HG02884 (cell line): ENCODE data around the gene KCNMB2.
"Not testable (repeated sequence)": the region's sequence is repeated elsewhere in the genome, so short reads cannot be mapped to it uniquely, and the experiment has no call there.

ENCODE experiments used
- ATAC-seq: cut with Tn5 transposase; IDR thresholded peaks from one replicate; pipeline ENCODE4 v1.9.1; 2021; ENCODE audit warnings: mild to moderate bottlenecking, moderate library complexity; ENCODE audit not compliant: unreplicated experiment

The KCNMB2 gene

GRCh38 chr3:178849199-178849910, 313.1 kb downstream of the KCNMB2 start:
- no peak for ATAC-seq

GRCh38 chr3:178850450-178851190, 314.4 kb downstream of the KCNMB2 start:
- no peak for ATAC-seq

DNA sequence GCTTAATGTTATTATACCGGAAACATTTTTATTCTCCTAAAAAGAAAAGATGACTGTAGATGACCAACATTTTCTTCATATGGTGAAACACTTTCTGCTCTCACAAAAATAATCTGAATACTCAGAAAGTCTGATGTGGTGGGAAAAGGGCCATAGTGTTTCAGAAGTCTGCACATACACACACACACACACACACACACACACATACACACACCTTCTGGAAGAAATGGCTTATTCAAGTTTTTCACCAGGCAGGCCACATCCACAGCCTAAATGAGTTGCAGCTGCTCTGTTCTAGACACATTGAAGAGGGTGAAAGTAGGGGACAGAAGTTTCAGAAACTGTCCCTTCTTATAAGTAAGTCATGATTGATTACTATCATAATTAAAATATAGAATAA, 315.3 kb downstream of the KCNMB2 start:
- ATAC-seq = no peak

DNA sequence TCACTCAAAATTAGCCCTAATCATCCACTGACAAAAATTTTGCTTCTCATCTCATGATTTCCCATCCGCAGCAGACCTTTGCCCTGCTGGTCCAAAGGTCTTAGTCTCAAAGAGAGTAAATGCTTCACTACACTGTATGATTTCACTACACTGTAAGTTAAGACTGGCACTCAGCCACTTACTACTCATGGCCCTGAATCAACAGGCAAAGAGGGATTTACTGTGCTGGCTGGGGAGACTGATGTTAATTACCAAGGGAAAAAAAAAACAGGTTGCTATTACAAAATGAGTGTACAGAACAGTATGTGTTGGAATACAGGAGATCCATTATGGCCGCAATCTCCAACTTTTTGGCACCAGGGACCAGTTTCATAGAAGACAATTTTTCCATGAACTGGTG, 320.6 kb downstream of the KCNMB2 start:
- ATAC-seq = no peak

DNA sequence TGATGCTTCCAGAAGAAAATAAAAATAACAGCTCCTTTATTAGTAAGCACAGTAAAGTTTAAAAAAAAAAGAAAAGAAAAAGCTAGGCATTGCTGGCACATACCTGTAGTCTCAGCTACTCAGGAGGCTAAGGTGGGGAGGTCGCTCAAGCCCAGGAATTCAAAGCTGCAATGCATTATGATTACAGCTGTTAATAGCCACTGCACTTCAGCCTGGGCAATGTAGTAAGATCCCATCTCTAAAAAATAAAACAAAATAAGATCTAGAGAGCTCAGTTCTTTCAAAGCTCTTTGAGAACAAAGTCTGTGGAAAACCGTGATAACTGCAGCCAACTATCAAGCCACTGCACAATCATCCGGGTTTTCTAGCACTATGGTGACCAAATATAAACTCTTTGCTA, 323.1 kb downstream of the KCNMB2 start:
- ATAC-seq = no peak

DNA sequence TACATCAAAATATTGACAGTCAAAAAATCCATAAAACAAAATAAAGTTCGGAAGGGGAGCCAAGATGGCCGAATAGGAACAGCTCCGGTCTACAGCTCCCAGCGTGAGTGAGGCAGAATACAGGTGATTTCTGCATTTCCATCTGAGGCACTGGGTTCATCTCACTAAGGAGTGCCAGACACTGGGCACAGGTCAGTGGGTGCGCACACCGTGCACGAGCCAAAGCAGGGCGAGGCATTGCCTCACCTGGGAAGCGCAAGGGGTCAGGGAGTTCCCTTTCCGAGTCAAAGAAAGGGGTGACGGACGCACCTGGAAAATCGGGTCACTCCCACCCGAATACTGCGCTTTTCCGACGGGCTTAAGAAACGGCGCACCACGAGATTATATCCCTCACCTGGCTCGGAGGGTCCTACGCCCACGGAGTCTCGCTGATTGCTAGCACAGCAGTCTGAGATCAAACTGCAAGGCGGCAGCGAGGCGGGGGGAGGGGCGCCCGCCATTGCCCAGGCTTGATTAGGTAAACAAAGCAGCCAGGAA, 323.7 kb downstream of the KCNMB2 start:
- ATAC-seq = not testable (repeated sequence)

GRCh38 chr3:178868681-178869080, 332.4 kb downstream of the KCNMB2 start:
- no peak for ATAC-seq

GRCh38 chr3:178870085-178870484, 333.8 kb downstream of the KCNMB2 start:
- ATAC-seq = no peak

DNA sequence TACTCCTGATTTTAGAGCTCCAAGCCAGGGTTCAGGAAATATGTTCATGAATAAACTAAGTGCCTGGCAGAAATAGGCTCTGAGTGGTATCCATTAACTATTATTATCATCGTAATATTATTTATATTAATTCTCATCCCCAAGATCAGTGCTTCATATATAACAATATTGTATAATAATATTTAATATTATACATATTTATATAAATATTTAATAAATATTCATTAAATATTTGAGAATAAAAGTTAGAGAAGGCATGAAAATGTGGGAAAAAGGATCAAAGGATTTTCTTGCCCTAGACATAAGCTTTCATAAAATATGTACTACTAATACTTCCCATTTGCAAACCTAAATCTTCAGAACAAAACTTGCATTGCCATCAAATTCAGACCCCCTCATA, 338.9 kb downstream of the KCNMB2 start:
- no peak for ATAC-seq

DNA sequence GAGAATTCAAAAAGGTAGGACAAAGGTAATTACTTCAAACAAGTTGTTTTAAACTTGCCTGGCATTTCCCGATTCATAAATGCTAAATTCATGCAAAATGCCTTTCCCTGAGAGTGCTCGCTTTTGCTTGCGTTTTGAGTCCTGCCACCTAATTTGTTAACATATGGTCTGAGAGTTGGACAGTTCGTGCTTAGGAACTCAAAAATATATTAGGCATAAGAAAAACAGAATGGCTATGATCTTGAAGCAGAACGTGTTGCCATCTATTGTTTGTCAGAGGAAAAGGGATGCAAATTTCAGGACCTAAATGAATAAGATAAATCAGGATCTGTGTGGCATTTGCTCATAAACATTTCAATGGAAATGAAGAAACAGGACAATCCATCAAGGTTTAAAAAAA, 339.6 kb downstream of the KCNMB2 start:
- ATAC-seq = no peak

DNA sequence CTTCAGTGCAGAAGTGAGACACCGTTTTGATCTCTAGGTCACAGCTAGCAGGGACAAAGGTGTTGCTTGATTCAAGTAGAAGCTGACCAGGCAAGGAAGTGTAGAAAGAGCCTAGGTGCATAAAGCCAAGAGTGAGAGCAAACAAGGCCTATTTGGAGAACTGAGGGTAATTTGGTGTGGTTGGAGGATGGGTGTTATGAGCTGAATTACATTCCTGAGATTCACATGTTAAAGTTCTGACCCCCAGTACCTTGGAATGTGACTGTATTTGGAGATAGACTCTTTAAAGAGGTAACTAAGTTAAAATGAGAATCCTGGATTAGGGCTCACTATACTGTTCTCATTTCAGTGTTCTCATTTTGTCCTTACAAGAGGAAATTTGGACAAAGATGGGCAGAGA, 344.0 kb downstream of the KCNMB2 start:
- ATAC-seq = no peak
